Right ventricle myocardium inferior (tissue), 1 donor: Measurements from ENCODE around the gene HDDC2. TPM values are rescaled to one million over a fixed set of nuclear protein-coding genes. Genes with fewer than 3 reads are reported as not detected.
"Not testable (repeated sequence)": the region's sequence is repeated elsewhere in the genome, so short reads cannot be mapped to it uniquely, and the experiment has no call there.

ENCODE experiments used
- ATAC-seq: fragments of 200-7000 bp; cut with Tn5 transposase; one replicate; pipeline ENCODE4 v1.9.1; 2020; ENCODE audit warnings: mild to moderate bottlenecking, moderate library complexity
- DNase-seq: peaks from one replicate; pipeline ENCODE4 v3.0.0; 2021; ENCODE audit errors: missing footprints
- intact Hi-C: fragments of 100-400 bp; cut with DNase I; formaldehyde crosslinking; loops from one replicate; pipeline ENCODE4 v1.11.0; 2022
- total RNA-seq: library from RNA; stranded (reverse); fragmentation: NEBNext Ultra II Directional; extraction: Animal tissue kit (Norgen Biotek cat#: 25700); gene quantifications from one replicate; pipeline ENCODE4 v1.2.1, GENCODE V29; 2021
- donor health status: DM: no; HTN: yes; CAD: no; lungs with severe emphysema.

Gene HDDC2
- total RNA-seq, 1 donor from 2014 or later, result 91.6 TPM

DNA sequence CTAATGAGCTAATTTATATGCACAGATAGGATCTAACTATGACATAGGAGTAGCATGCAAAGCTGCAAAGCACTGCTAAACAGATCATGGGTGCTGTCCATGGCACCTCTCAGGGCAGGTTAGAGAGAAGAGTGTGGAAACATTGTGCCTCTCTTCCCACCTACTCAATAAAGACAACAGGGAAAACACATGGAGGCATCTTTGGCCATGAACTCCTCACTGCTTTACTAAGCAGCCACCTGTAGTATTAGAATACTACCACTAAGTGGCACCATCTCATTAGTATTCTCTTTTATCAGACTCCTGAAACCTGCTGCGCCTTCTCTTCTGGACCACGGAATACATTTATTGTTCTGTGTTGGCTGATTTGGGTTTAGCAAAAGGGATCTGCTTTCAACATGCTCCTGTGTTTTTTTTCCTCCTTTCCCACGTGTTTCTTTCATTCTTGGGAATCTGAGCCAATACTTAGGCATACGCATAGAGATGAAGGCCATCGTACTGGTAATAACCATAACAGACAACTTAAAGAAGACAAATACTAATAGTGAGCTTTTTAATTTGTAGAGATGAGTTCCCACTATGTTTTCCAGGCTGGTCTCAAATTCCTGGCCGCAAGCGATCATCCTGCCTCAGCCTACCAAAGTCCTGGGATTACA lies 9.4 kb upstream of the HDDC2 start:
- DNase-seq (no peak), ATAC-seq (peak; percentile 82)
- intact Hi-C loops, result loop anchor here (1.0 to 5.0 kb wide), 3 partner anchors 441 to 645 kb away; partner anchors contain the start of gene HINT3

DNA sequence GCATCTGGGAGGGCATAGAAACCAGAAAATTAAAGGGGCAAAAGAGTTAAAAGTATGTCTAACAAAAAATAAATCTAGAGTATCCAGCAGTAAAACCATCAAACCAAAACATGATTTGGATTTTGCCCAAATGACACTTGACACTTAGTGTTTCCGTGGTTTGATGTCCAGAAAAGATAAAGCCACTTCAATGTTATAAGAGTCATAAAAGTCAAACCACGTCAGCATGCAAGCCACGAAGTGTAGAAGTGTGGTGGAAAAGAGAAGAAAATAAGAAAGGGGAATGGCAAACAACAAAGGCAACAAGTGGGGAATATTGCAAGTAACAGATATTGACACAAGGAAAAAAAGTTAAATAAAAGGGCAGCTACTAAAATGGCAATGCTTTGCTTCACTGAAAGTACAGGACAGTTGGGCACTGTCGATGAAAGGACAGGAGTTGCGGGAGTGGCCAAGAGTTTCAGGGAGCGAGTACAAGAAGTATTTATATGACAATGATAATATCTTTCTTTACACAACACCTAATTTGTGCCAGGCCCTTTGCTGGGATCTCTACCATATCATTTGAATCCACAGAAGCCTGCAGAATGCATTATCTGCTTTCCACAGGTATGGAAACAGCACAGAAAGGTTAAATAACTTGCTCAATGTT lies 6.3 kb upstream of the HDDC2 start:
- DNase-seq (no peak), ATAC-seq (no peak)
- intact Hi-C loops, result no loop called here

DNA sequence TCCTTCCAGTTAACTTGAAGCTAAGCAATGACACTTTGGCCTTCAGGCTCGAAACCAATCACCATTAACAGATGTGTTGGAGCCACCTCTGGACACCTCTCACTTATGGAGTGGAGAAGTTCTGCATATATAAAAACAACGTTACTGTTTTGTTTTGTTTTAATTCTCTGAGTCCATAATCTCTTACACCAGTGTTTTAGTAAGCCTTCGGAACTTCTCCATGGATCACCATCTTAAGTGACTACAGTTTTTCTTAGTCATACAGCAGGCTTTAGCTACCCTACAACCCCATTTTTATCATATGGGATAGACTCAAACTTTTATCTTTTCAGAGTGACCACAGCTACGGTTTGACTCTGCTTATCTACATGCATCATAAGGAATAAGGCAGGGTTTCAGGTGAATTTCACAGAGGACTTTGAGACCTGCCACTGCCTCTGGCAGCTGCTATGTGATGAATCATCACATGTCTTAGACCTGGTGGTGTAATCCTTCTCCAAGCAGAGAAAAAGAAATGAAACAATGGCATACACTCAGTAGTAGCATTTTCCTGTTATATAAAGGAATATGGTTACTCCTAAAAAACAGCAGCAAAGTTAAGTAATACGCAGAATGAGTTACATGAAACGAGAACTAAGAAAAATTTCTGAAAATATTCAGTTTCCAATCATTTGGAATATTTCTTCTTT lies 5.5 kb upstream of the HDDC2 start:
- ATAC-seq (no peak), DNase-seq (no peak)
- intact Hi-C loops, result no loop called here

DNA sequence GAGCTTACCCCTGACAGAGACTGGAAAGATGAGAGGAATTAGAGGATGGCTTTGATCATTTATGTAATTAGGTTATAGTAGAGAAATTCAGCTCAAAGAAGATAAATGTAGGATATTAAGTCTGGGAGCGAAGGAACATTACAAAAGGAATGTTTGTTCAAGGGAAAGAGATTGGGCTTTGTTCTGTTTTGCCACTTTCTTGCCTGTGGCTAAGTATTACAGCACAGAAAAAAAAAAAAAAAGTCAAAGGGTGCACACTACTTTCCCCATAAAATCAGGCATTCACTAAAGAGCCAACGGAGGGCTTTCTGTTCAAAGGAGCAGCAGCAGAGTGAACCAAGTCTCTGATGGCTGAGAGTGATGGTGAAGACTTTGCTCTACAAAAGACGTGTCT lies 5.0 kb upstream of the HDDC2 start:
- DNase-seq (no peak), ATAC-seq (no peak)
- intact Hi-C loops, result no loop called here

DNA sequence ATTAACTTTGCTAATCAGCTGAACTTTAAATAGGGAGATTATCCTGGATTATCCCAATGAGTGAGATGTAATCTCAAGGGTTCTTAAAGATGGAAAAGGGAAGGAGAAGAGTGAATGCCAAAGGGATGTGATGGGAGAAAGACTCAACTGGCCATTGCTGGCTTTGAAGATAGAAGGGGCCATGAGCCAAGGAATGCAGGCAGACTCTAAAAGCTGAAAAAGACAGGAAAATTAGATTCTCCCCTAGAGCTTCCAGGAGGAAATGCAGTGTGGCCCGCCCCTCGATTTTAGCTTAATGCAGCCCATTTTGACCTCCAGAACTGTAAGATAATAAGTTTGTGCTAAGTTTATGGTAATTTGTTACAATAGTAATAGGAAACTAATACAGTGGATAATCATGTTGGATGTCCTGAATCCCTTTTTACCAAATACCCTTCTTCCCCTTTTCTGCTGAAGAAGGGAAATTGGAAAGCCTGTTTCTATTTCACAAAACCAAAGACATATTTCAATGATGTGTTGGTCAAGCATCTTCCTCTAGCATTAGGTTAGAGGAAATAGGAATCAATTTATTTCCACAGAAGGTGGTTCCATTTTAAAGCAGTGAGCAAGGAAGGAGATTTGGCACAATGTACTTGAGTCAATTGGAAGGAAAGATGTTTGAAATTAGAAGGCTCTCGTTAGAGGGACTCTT lies 3.3 kb upstream of the HDDC2 start:
- no peak for DNase-seq
- ATAC-seq, result no peak
- intact Hi-C loops, result loop anchor here (5.0 kb wide), 1 partner anchor 108 kb away; no protein-coding TSS in a partner anchor

DNA sequence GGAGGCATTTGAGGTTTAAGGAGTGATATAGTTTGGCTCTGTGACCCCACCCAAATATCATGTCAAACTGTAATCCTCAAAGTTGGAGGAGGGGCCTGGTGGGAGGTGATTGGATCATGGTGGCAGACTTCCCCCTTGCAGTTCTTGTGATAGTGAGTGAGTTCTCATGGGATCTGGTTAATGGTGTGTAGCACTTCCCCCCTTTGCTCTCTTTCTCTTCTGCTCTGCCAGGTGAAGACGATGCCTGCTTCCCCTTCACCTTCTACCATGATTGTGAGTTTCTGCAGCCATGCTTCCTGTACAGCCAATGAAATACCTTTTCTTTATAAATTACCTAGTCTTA lies 1.7 kb upstream of the HDDC2 start:
- no peak for ATAC-seq
- intact Hi-C loops, result loop anchor here (5.0 kb wide), 1 partner anchor 106 kb away; no protein-coding TSS in a partner anchor
- no peak for DNase-seq

DNA sequence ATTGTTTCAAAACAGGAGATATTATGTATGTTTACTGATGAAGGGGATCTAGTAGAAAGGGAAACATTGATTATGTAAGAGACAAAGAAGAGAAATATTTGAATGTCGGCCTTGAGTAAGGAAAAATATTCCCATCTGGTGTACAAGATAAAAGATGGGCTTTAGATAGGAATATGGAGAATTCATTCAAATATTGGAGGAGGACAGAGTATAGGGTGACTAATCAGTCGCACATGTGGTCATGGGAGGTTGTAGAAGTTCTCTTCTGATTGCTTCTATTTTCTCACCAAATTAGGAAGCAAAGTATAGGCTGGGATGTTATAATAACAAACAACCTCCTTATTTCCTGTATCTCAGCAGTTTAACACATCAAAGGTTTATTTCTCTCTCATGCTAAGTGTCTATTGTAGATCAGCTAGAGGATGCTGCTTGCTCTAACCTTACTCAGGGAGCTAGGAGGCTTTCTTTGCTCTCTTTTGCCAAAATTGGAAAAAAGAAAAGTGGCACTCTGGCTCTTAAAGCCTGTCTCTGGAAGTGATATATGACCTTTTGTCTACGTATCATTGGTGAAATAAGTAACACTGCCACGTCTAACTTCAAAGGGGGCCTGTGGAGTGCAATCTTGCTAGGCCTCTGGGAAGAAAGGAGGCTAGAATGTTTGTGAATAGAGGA lies 1.2 kb upstream of the HDDC2 start:
- ATAC-seq, result no peak
- intact Hi-C loops, result loop anchor here (5.0 kb wide), 1 partner anchor 106 kb away; no protein-coding TSS in a partner anchor

DNA sequence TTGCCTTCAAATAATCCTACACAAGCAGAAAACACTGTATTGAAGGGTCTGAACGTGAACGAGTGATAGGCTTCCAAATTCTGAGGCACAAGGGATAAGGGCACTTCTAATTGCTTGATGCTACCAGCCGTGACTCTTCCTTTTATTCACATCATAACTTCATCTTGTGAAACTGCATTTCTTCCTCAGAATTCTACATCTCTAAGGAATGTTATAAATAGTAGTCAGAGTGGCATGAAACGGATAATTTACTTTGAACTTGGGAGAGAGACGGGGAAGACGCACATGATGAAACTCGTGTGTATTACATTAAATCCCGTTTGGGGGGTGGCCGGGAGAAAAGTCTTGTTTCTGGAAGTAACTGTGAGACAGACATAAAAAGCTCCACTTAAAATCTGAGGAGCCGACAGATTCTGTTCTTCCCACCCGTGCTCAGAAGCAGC lies 754 bp downstream of the HDDC2 start:
- ATAC-seq (no peak), DNase-seq (no peak)
- intact Hi-C loops, result loop anchor here (1.0 to 5.0 kb wide), 2 partner anchors 104 to 148 kb away; partner anchors contain the start of gene TPD52L1

More for the DNA sequence above, 1.2 kb upstream of the HDDC2 start:
- no peak for DNase-seq

DNA sequence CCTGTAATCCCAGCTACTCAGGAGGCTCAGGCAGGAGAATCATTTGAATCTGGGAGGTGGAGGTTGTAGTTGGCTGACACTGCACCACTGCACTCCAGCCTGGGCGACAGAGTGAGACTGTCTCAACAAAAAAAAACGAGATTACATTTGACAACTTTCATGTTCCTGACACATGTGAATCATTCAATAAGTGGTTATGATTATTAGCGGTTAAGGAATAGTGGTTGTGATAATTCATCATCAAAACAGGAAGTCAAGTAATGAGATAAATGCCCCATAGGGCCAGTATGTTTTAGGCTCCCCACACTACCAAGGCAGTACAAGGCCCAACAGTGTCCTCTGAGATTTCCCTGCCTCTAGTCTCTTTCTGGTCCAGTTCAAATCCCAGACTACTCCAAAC lies 2.5 kb downstream of the HDDC2 start:
- no peak for ATAC-seq
- intact Hi-C loops, result no loop called here
- DNase-seq, result no peak

DNA sequence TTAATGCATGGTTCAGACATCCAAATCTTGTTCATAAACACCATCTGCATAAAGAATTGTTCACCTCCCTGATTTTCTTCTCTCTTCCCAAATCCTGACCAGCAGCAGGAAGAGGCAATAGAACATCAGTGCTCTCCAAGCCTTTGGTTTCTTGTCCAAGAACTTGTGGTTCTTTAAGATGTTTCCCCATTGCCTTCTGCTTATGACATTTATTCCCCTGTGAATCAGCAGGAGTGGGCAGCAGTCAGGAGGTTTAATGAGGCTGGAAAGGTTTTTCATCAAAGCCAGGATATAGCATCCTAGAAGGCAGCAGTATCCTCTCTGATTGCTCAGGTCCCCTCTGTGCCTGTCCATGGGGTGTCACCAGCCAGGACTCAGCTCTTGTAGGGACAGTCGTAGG lies 5.3 kb downstream of the HDDC2 start:
- ATAC-seq, result no peak
- intact Hi-C loops, result no loop called here
- no peak for DNase-seq

DNA sequence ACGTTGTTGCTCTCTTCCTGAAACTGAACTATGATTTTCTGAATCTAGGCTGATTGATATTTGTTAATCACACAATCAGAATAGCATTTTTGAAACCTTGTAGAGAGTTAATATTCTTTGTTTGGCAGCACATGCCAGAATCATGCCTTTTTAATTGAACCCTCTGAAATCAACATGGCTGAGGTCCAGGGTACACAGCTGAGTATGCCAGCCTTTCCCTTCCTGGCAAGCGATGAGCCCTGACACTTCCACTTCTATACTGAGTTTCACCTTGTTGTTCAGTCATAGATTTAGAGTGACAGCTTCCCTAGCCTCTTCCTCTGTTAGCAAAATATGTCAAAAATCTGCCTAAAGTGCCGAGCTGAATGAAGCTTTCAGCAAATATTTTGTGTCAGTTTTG lies 6.8 kb downstream of the HDDC2 start:
- DNase-seq (no peak), ATAC-seq (peak; percentile 85)
- intact Hi-C loops, result no loop called here

DNA sequence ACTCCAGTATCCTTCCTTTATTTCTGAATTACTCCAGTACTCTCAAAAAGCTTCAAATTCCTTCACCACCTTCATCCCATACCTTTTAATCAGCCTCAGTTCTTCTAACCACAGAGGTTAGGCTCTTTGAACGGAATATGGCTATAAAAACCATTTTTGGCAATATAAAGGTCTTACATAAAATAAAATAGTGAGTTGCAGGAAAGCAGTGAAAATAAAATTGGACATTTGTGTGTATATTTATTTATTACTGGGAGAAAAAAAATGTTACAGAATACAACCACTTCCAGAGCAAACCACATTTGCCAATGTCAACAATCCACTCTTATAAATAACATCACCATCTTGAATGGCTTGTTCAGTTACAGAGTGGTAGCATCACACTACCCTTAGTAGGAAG lies 7.7 kb downstream of the HDDC2 start:
- intact Hi-C loops, result no loop called here
- ATAC-seq, result no peak

DNA sequence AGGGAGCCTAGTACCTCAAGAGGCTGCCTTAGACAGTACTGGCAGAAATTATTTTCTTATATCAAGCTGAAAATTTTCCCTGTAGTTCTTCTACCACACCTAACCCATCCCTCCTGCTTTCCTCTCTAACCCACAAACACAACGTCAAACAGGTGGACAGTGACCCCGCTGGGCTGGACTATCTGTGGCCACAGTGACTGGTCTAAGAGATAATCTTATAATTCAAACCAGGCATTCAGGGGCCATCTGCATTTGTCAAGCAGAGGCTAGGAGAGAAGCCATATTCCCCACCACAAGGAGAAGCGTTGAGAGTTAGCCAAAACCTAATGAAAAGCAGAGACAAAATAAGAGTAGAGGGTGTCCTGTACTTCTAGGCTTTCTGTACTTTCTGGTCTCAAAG lies 8.2 kb downstream of the HDDC2 start:
- intact Hi-C loops, result no loop called here
- DNase-seq (no peak), ATAC-seq (no peak)

More for the DNA sequence above, 7.7 kb downstream of the HDDC2 start:
- DNase-seq, result no peak

DNA sequence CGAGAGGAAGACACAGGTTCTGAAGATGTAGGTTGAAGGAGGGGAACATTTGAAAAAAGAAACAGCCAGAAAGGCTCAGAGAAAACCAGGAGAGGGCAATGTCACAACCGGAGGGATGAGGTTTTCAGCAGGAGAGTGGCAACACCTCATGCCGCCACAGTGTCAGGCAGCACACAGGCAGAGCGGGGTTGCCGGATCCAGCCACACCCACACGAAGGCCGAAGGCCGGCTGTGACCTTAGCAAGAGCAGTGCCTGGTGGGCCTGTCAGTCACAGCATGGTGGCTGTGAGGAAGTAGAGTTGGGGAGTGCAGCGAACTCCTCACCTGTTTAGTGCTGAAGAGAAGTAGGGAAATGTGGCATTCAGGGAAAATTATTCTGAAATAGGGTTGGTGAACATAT lies 14.0 kb downstream of the HDDC2 start:
- intact Hi-C loops, result no loop called here
- DNase-seq (no peak), ATAC-seq (no peak)

DNA sequence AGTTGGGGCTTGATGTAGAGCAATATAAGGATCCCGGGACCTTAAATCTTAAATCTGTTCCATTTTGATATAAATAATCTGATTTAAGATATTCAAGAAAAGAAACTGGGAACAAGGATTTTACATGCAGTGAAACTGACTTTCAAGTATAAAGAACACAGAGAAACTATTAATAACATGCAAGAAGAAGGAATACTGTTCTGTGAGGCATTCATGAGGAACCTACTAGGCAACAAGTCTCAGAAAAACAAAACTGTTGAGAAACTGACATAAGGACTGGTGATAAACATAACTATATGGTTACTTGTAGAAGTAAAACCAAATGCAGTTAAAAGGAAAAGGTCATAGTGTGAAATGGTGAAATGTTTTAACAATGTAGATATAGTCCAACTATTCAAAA lies 15.8 kb downstream of the HDDC2 start:
- DNase-seq, result no peak
- ATAC-seq, result no peak
- intact Hi-C loops, result no loop called here

DNA sequence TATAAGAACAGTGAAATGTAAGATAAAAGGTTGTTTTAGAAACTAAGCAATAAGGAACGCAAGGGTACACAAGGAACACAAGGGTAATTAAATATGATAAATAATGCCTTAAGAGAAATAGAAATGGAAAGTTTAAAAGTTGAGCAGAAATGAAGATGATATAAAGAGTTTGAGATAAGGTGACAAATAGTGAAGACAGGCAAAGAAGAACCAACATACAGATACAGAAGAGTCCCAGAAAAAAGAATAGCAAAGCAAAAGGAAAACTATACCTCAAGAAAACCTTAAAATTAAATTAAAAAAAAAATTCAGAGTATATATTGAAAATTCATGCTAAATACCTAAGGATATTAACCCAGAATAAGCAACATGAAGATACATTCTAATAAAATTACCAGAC lies 16.4 kb downstream of the HDDC2 start:
- ATAC-seq (no peak), DNase-seq (no peak)
- intact Hi-C loops, result no loop called here

DNA sequence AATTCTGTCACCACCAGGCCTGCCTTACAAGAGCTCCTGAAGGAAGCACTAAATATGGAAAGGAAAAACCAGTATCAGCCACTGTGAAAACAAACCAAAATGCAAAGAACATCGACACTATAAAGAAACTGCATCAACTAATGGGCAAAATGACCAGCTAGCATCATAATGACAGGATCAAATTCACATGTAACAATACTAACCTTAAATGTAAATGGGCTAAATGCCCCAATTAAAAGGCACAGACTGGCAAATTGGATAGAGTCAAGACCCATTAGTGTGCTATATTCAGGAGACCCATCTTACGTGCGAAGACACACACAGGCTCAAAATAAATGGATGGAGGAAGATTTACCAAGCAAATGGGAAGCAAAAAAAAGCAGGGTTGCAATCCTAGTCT lies 19.3 kb downstream of the HDDC2 start:
- DNase-seq, ATAC-seq, intact Hi-C loops: not testable (repeated sequence)

DNA sequence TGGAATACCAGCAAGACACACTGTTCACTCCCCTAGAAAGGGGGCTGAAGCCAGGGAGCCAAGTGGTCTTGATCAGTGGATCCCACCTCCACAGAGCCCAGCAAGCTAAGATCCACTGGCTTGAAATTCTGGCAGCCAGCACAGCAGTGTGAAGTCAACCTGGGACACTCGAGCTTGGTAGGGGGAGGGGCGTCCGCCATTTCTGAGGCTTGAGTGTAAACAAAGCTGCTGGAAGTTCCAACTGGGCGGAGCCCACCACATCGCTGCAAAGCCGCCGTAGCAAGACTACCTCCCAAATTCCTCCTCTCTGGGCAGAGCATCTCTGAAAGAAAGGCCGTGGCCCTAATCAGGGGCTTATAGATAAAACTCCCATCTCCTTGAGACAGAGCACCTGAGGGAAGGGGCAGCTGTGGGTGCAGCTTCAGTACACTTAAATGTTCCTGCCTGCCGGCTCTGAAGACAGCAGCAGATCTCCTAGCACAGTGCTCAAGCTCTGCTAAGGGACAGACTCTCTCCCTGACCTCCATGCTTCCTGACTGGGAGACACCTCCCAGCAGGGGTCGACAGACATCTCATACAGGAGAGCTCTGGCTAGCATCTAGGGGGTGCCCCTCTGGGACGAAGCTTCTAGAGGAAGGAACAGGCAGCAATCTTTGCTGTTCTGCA lies 21.3 kb downstream of the HDDC2 start:
- ATAC-seq, DNase-seq, intact Hi-C loops: not testable (repeated sequence)
